Myocyte (in vitro differentiated cells): Measurements from ENCODE around the gene MARCHF3. TPM values are rescaled to one million over a fixed set of nuclear protein-coding genes. Genes with fewer than 3 reads are reported as not detected.
"Not testable (repeated sequence)": the region's sequence is repeated elsewhere in the genome, so short reads cannot be mapped to it uniquely, and the experiment has no call there.

ENCODE experiments used
- DNase-seq: peaks from one replicate; pipeline ENCODE4 v3.0.0-alpha.2; 2012; ENCODE audit warnings: low read depth
- total RNA-seq: library from RNA; depleted of rRNA; stranded (reverse); fragments of >200 nt; gene quantifications from 2 replicates; pipeline ENCODE4 v1.2.3, GENCODE V29; 2014

The MARCHF3 gene
- total RNA-seq, 1 donor from 2014 or later, result 12.6 TPM

- DNase-seq, result no peak
These were observed 17.0 kb downstream of the MARCHF3 start for GRCh38 chr5:127013407-127013806.

GRCh38 chr5:127012916-127013315 lies 17.4 kb downstream of the MARCHF3 start:
- peak; percentile 71 for DNase-seq

- DNase-seq, result no peak
These were observed 18.3 kb downstream of the MARCHF3 start for GRCh38 chr5:127011961-127012644.

GRCh38 chr5:127011153-127011552 lies 19.2 kb downstream of the MARCHF3 start:
- peak; percentile 75 for DNase-seq

- DNase-seq, result no peak
These were observed 20.0 kb downstream of the MARCHF3 start for GRCh38 chr5:127010362-127010761.

GRCh38 chr5:127009784-127010183 lies 20.6 kb downstream of the MARCHF3 start:
- DNase-seq, result no peak

- peak; percentile 71 for DNase-seq
These were observed 21.9 kb downstream of the MARCHF3 start for GRCh38 chr5:127008300-127008975.

GRCh38 chr5:127007522-127007921 lies 22.8 kb downstream of the MARCHF3 start:
- DNase-seq, result no peak

- peak; percentile 74 for DNase-seq
These were observed 23.6 kb downstream of the MARCHF3 start for GRCh38 chr5:127006744-127007143.

GRCh38 chr5:127005282-127005681 lies 25.1 kb downstream of the MARCHF3 start:
- DNase-seq, result not testable (repeated sequence)

GRCh38 chr5:127004721-127005120 lies 25.6 kb downstream of the MARCHF3 start:
- DNase-seq, result no peak

GRCh38 chr5:127003798-127004495 lies 26.4 kb downstream of the MARCHF3 start:
- DNase-seq, result no peak

GRCh38 chr5:127002390-127002789 lies 28.0 kb downstream of the MARCHF3 start:
- no peak for DNase-seq

GRCh38 chr5:127001621-127002296 lies 28.6 kb downstream of the MARCHF3 start:
- peak; percentile 88 for DNase-seq

GRCh38 chr5:126998895-126999570 lies 31.3 kb downstream of the MARCHF3 start:
- no peak for DNase-seq

GRCh38 chr5:126998201-126998631 lies 32.1 kb downstream of the MARCHF3 start:
- DNase-seq, result peak; percentile 87

GRCh38 chr5:126995689-126996088 lies 34.7 kb downstream of the MARCHF3 start:
- DNase-seq, result no peak

GRCh38 chr5:126995039-126995438 lies 35.3 kb downstream of the MARCHF3 start:
- DNase-seq, result no peak

- no peak for DNase-seq
These were observed 35.9 kb downstream of the MARCHF3 start for GRCh38 chr5:126994485-126994884.

- DNase-seq, result no peak
These were observed 42.3 kb downstream of the MARCHF3 start for GRCh38 chr5:126988021-126988569.
